ENCODE measurements around the gene DOK3.
"Not testable (repeated sequence)": the region's sequence is repeated elsewhere in the genome, so short reads cannot be mapped to it uniquely, and the experiment has no call there.

The DOK3 gene

DNA sequence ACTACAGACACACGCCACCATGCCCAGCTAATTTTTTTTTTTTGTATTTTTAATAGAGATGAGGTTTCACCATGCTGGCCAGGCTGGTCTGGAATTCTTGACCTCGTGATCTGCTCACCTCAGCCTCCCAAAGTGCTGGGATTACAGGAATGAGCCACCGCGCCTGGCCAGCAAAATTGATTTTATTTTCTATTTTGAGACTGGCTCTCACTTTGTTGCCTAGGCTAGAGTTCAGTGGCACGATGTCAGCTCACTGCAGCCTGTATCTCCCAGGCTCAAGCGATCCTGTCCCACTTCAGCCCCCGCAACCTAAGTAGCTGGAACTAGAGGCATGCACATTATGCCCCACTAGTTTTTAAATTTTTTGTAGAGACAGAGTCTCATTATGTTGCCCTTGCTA lies 24.8 kb upstream of the DOK3 start:
- DNase-seq: not testable (repeated sequence)

DNA sequence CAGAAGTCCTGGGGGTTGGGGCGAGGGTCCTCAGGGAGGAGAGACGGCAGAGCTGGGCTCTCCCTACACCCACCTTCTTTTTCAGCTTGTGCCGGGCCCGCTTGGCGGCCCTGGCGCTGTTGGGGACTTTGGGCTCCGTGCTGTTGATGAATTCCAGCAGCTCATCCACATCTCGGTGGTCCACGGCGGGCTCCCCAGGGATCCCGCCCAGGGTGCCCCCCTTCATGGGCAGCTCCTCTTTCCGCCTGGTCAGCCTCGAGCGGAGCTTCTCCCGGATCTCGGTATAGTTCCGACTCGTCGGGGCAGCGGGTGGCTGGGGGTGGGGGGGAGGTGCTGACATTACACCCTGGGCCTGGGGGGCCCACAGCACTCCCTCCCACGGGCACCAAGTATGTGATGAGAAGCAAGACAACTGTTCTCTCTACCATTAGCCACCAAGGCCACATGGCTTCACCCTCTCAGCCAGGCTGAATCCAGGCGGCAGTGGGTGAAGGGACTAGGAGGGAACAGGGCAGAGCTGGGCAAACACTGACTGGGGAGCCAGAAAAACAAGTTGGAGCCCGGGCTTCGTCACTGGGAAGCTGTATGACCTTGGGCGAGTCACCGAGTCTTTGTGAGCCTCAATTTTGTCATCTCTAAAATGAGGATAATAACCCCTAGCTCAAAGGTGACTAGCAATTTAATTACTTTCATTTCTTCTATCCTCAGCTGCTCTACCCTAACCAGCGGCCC lies 21.7 kb upstream of the DOK3 start:
- DNase-seq: no peak

DNA sequence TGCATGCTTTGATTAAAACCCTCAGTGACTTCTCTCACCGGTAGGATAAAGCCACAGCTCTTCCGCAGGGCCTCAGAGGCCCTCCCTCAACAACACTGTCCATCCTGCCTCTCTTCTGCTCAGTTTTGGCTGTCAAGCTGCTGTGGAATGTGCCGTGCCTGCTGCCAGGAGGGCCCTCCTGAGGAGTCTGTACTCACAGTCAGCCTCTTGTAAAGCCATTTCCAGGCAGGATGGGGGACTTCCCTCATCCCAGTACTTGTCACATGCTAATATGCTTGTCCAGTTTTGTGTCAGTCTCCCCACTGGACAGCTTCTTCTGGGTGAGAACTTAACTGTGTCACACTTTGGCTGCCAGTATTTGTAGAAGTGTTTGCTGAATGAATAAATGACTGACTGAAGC lies 21.0 kb upstream of the DOK3 start:
- no peak for DNase-seq

DNA sequence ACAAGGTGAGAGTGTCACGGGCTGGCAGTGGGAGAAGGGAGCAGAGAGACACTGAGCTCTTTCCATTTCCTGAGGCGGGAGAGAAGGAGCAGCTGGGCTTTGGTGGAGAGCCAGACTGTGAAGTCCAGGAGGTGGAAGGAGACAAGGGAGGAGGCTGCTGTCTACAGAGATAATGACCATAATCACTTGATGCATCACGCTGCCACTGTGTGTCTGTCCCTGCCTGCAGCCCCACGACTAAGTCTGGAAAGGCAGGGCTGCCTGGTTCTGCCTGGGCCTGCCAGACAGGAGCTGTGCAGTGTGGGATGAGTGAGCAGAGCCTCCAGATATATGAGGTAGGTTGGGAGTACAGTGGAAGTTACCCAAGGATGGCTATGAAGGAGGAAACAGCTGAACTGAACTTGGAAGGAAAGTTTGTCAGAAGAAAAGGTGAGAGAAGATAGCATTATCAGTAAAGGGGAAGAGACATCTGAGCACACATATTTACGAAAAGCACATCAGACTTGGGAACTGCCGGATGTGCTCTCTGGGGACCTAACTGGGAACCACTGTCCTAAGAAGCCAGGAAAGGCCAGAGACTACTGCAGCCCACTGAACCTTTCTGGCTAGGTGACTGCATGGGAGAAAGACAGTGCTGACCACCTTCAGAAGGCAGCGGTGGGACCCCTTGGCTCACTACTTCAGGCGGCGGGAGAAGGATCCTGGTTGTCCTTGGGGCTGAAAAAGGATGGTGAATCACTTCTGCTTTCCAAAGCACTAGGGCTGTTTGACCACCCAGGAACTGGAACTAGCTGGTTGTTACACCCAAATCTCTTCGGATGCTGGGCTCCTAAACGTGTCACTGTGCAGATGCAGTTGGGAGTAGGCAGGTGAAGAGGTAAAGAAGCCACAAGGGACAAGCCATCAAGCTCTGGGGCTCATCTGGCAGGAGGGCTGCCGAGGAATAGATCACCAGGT lies 19.9 kb upstream of the DOK3 start:
- DNase-seq: peak; percentile 54

DNA sequence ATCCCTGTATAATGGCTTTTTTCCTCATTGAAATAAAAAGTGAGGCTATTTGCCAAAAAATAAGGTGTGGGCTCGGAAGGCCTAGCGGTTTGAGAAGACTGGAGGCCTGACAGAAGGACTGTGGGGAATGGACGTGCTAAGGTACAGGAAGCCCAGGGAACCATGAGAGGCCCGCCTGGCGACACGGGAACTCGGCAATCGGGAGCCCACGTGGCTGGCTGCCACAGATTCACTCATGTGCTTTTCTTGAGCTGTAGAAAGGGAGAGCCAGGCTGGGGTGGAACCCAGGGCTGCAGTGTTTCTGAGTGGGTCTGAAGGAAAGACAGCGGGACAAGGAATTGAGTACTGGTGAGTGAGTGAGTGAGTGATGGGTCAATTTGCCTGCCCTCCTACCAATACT lies 19.0 kb upstream of the DOK3 start:
- DNase-seq: no peak

DNA sequence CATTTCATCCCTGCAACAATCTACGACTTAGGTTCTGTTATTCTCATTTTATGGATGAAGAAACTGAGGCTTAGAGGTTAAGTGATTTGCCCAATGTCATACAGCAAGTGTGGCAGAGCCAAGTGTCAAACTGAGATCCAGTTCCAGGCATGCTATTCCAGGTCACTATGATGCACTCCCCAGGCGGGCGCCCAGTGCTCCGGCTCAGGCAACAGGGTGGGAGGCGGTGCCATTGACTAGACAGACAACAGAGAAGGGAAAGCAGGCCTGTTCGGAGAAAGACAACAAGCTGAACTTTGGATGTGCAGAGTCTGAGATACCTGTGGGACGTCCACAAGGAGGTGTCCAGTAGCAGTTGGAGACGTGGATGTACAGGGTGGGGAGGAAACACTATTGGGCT lies 18.0 kb upstream of the DOK3 start:
- DNase-seq: no peak

DNA sequence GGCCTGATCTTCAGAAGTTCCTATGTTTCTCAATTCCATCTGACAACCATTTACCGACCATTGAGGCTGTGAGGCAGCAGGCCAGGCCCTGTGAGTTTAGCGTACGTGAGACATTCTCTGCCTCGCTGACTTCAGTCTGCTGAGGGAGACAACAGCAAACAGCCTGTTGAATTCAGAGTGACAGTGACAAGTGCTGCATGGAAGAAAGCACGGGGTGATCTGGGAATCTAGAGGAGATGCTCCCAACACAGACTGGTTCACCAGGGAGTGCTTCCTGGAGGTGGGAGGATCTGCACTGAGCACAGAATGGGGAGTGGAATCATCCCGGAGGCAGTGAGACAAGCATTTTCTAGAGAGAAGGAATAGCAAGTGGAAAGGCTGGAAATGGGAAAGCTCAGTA lies 17.2 kb upstream of the DOK3 start:
- DNase-seq: no peak

DNA sequence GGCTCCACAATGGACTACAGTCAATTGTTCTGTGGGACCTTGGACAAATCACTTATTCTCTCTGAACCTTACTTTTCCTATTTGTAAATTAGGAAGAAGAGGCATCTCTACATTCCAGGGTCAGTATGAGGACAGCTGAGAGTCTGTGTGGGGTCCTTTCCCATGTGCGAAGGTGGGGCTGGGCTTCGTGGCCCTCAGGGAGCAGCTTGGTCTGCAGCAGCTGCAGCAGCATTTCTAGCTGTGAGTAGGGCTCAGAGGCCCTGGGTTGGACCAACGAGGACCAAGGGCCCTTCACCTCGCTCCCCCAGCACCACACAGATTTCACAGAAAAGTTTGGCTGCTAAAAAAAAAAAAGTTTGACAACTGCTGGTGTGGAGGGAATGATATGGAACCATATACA lies 16.6 kb upstream of the DOK3 start:
- DNase-seq: no peak

DNA sequence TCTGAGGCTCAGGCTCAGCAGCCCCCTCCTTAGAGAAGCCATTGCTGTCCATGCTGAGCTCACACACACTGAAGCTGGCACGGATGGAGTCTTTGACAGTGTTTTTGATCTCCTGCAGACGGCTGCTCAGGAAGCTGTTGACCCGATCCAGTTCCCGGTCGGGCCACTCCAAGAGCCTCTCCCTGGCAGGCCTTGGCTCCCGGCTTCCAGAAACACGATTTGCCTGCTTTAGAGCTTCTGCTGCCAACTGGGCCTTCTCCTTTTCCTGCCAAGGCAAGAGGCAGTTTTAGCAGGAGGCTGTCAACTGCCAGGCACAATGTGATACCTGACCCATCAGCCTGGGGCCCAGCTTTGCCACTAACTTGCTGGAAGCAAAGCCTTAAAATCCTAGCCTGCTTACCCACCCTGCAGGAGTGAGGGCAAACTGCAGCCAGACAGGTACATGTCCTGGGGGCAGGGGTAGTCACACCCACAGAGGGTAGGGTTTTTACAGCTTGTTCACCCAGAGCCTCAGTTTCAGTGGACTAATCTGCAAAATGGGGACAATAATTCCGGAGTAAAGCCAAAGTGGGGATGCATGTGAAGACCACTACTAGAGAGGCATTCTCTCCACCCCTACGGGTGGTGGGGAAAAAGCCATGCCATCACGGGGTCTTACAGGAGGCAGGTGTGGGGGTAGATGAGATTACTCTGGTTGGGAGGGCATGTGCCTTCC lies 15.5 kb upstream of the DOK3 start:
- DNase-seq: no peak

DNA sequence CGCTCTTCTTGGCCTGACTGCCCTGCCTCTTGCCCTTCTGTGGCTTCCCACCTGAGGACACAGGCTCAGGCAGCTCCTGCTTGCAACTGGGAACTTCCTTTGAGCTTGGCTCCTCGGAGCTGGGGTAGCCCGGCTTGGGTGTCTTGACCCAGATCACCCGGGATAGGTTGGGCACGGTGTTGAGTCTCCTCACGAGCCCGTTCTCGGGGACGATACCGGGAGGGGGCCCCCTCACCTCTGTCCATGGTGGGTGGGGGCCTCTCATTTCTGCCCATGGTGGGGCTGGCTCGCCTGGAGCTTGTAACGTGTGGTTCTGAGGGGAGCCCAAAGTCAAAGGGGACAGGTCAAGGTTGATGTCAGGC lies 14.9 kb upstream of the DOK3 start:
- no peak for DNase-seq

DNA sequence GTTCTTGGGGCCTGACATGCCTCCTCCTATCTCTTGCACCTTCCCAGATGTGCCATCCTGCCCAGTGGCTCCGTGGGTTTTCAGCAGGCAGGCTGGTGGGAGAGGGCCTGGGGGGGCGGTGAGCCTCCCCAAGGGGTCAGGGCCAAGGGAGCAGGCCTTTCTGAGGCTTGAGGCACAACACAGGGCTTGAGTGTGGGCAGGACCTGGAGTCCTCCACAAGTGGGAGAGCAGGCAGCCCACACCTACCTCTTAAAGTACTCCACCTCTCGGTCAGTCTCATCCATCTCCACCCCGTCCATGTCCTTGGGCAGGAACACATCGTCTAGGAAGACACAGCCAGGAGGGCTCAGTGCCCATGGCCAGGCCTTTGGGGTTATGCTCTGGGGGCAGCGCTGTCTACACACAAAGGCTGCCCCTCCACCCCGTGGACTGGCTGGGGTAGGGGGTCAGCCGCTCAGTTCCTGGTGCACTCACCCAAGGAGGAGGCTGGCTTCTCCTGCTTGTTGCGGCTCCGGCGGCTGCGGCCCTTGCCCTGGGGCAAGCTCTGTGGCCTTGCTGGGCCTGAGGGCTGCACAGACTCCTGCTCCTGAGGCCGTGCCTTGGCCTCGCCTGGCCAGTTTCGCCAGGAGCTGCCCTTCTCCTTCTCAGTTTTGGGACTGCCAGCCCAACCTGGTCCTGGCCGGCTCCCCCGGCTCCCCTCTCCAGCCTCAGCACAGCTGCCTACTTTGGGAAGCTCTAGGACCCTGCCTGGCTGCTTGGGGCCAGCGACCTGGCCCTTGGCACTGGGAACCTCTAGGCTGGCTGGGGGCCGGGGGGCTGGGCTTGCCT lies 14.3 kb upstream of the DOK3 start:
- DNase-seq: no peak

DNA sequence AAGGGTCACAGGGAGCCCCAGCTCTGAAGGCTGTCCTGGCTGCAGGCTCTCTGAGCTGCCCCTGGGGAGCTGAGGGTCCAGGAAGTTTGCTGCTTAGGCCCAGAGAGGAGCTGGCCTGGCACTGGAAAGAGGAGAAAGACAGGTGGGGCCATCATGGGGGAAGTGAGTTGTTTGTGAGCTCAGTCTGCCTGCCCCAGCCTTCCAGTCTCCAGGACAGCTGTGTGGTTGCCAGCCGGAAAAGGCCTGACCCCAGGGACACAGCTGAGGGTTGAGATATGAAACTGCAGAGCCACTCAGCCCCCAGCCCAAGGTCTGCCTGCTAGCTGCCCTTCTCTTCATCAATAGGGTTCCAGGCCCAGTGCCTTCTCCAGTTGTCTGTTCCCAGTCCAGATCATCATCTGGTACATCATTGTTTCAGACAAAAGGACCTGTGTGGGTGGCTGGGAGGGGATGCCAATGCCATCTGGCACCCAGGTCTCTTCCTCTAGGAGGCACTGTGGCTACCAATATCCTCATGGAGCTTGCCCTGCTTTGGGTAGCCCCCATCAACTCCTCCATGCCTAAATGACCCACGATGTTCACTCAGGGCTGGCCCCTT lies 11.4 kb upstream of the DOK3 start:
- DNase-seq: peak; percentile 64

DNA sequence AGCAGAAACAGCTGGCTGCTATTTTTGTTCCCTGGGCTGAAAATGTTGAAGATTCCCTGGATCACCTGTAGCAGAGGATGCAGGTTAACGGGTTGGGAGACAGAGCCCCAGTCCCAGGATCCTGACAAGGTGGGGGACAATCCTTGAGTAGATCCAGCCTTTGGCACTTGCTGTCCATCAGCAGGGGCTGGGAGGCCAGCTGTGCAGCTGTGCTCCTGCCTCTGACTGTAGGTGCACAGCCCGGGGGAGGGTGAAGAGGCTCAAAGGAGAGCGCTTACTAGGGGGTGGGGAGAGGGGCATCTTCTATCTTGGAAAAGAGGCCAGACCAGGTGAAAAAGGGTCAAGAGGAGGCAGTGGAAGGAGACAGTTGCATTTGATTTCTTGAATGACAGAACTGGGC lies 10.6 kb upstream of the DOK3 start:
- DNase-seq: no peak

DNA sequence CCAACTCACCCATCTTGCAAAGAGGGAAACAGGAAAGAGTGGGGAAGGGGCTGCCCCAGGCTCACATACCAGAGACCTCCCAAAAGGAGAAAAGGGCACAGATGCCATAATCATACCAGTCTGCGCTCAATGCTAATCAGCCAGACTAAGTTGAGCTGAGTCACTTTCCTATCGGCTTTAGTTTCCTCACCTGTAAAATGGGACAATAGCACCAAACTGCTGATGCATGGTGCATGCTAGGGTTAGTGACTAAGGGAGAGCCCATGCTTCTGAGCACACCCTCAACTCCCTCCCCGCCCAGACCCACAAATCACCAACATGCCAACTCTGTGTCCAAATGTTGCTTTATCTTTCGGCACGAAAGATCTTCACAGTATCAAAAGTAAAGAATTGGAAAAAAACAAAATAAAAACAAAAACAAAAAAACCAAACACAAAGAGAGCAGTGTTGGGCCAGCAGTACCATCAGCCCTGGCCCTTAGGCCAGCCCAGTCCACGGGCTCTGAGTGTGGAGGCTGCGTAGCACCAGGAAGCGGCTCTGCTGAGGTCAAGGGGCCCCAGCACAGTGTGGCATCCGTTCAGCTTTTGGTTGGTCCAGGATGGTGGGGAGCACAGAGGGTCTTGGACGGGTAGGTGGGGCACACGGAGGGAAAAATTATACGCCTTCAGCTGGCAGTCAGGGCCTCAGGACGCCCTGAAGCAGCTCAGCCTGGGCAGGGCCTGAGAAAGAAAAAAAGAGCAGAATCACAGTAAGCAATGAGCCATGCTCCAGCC lies 10.0 kb upstream of the DOK3 start:
- no peak for DNase-seq

DNA sequence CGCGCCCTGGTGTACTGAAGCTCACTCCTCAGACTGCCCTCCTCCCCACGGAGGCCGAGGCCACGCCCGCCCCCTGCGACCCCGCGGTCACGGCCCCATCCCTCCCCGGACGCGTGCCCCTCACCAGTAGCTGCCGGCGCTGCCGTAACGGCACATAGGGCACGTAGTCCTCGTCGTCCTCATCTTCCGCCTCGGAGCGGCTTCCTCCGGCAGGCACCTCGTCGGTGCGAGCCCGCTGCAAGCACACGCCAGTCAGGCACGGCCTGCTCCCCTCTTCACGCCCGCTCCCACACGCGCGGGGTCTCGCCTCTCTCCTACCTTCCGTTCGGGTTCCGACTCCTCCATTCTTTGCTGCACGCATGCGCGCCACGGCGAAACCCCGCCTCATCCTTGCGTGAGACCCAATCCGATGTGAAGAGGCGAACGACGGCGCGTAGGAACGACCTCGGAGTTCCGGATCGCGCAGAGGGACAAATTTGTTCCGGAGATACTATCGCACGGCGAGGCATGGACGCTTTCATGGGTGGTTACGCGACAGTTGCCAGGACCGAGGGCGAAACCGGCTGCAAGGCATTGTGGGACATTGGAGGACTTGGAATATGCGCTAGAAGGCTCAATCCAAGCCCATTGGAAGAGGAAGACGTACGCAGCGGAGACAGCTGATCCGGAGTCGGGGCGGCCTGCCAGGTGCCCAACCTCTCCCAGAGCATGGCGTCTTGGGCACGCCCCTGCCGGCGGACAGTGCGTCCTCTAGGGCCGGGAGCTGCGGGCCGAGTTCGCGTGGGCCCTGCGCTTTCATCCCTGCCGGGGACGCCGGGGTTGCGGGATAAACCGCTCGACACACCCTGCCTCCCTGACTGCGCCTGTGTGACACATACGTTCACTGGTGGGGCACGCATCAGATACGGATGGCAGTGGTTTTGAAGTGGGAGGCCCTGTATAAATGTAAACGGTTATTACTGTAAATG lies 7.3 kb upstream of the DOK3 start, which contains the start of gene DDX41:
Gene DDX41, minus strand, starts transcription at position 361 of the 968 bp plus-strand sequence. Its CDS starts 16 bp downstream, at position 345.
- DNase-seq: peak; percentile 99

DNA sequence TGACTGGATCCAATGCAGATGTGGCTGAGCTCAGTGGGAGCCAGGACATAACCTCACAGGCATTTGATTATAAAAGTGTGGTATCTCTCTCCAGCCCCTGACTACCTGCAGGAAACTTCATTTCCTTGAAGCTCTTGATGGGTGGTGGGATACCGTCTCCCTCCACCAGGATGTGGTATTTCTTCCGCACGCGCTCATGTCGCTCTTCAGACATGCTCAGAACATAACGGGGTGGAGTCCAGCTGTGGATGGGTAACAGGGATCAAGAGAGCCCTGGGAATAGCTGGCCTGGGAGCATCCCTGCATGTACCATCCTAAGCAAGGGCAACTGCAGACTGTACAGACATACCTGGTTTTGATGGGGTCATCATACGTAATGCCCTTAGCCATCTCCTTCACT lies 6.0 kb upstream of the DOK3 start:
- no peak for DNase-seq

DNA sequence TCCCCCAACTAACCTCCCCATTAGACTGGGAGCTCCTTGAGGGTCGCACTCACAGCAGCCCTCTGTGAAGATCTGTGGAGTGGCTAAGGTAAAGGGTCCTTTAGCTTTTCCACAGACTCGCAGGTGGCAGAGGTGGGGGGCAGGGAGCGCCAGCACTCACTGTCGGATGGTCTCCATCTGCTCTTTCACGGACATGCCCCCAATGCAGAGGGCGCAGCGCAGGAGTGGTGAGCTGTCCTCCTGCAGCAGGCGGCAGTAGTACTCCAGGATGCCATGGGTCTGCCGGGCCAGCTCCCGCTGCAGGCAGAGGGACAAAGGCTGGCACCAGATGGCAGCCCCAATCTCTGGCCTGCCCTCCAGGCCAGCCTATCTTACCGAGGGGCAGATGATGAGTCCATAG lies 4.9 kb upstream of the DOK3 start:
- no peak for DNase-seq

DNA sequence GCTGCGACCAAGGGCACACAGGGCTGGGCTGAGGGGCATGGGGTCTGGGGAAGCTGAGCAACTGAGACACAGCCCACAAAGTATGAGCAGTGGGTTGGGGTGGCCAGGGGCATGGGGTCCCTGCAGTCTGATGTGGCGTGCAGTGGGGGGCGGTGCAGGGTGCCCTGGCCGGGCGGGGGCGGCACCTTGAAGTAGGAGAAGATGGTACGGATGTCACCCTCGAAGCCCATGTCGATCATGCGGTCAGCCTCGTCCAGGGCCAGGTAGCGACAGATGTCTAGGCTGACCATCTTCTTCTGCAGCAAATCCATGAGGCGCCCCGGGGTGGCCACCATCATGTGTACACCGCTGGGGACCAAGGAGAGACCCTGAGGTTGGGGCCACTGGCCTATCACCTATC lies 3.9 kb upstream of the DOK3 start:
- no peak for DNase-seq

DNA sequence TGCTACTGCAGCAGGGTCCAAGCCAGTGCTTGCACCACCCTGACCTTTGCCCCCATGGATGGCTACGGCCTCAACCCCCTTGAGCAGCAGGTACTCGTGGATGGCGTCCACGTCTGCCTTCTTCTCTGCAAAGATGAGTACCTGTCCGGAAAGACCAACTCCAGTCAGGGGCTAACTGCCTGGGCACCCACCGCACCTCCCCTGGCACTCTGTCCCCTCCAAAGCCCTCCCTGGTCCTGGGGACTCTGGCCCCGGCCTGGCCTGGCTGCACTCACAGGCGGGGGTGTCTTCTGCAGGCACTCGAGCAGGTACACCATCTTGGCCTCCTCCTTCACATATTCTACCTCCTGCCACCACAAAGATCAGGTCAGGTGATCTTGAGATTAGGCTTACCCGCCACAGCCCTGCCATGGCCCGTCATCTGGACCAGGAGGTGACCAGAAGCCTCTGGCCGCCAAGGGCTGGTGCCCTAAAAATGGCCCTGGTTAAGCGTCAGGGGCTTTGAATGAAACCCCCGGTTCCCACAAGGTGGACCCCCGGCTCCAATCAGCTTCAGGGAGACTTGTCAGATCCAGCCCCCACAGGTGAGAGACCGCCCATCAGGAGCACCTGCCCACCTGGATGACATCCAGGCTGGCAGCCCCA lies 3.2 kb upstream of the DOK3 start:
- DNase-seq: no peak
